Pancreas (tissue), 10 donors: ENCODE measurements around the gene CLIP2. TPM values are rescaled to one million over a fixed set of nuclear protein-coding genes. Genes with fewer than 3 reads are reported as not detected.
A peak's percentile ranks its signal among the peaks of the same experiment; 100 is the strongest.

Source experiments
- ATAC-seq, 4 donors: fragments of 200-7000 bp; cut with Tn5 transposase; one replicate each; pipeline versions ENCODE4 v1.8.0 to v1.9.1; 2020; ENCODE audit warnings: mild to moderate bottlenecking in 4 of 4, moderate library complexity in 4 of 4
- DNase-seq, 6 donors: peaks; one replicate each; pipeline ENCODE4 v3.0.0-alpha.2; 2020
- FAIRE-seq: peaks from 2 replicates; lab custom pipeline; 2012; peaks lifted over from hg19 to GRCh38; lab: Jason Lieb, UNC
- H3K27ac ChIP-seq, 4 donors: fragments of 200-600 bp; sonication (generic); 1 replicate in 3 of 4; 2 replicates in 1 of 4; pipeline versions ENCODE4 v1.5.0 to v1.8.0; 2020
- H3K27me3 ChIP-seq, 4 donors: fragments of 200-600 bp; one replicate each; pipeline ENCODE4 v1.8.0; 2021
- H3K36me3 ChIP-seq, 3 donors: fragments of 200-600 bp; sonication (generic) in 1 of 3; one replicate each; pipeline versions ENCODE4 v1.5.0 to v1.8.0; 2020 to 2021
- H3K4me1 ChIP-seq, 3 donors: fragments of 200-600 bp; one replicate each; pipeline ENCODE4 v1.8.0; 2021
- H3K4me3 ChIP-seq, 4 donors: fragments of 200-600 bp; sonication (generic) in 2 of 4; one replicate each; pipeline versions ENCODE4 v1.5.0 to v1.8.0; 2020 to 2021
- H3K9me3 ChIP-seq, 4 donors: fragments of 200-600 bp; one replicate each; pipeline ENCODE4 v1.8.0; 2021
- WGBS, 2 donors: extraction: QIAGEN DNeasy Blood & Tissue Kit; methylation state at CpG; one replicate each; pipeline ENCODE4 v1.1.7; 2013; 5-methylcytosine and 5-hydroxymethylcytosine counted together
- intact Hi-C, 3 donors: fragments of 100-400 bp; cut with DNase I; formaldehyde crosslinking; loops; one replicate each; pipeline versions ENCODE4 v1.11.1 to v1.14.2; 2022
- polyA plus RNA-seq, 2 donors: library from polyadenylated mRNA; stranded (reverse); fragments of 200-250 nt; gene quantifications; one replicate each; pipeline ENCODE4 v1.2.3, GENCODE V29; 2013
- total RNA-seq, 6 donors: library from RNA; stranded (reverse); fragmentation: NEBNext Ultra II Directional in 4 of 6; extraction: Animal tissue kit (Norgen Biotek cat#: 25700) in 4 of 6; gene quantifications; one replicate each; pipeline versions ENCODE4 v1.2.1 to v1.2.4, GENCODE V29; 2021 to 2023
- TF ChIP-seq, protein P1 (sequence below), 4 donors: fragments of 200-600 bp; sonication (generic) in 3 of 4; IDR thresholded peaks; one replicate each; pipeline versions ENCODE4 v1.5.0 to v1.8.0; 2021; ENCODE audit warnings: antibody characterized with exemption in 4 of 4
- donor health status: healthy with polysubstance abuse.
- donor health status: DM: no; HTN: no; CAD: no; lungs with moderate emphysema.
- donor health status: DM: no; HTN: no; CAD: no.
- donor health status: control.
- donor health status: control.
- donor health status: Bipolar disorder and iron deficiency.
- donor health status: DM: yes; HTN: yes; CAD: no.
- donor health status: DM: no; HTN: no; CAD: no.
- donor health status: DM: no; HTN: no; CAD: no.
- donor health status: DM: yes; HTN: yes; CAD: no.

Gene CLIP2
- total and polyA plus RNA-seq, 8 donors, result 8.5 to 30.6 (median 20.8) TPM

DNA sequence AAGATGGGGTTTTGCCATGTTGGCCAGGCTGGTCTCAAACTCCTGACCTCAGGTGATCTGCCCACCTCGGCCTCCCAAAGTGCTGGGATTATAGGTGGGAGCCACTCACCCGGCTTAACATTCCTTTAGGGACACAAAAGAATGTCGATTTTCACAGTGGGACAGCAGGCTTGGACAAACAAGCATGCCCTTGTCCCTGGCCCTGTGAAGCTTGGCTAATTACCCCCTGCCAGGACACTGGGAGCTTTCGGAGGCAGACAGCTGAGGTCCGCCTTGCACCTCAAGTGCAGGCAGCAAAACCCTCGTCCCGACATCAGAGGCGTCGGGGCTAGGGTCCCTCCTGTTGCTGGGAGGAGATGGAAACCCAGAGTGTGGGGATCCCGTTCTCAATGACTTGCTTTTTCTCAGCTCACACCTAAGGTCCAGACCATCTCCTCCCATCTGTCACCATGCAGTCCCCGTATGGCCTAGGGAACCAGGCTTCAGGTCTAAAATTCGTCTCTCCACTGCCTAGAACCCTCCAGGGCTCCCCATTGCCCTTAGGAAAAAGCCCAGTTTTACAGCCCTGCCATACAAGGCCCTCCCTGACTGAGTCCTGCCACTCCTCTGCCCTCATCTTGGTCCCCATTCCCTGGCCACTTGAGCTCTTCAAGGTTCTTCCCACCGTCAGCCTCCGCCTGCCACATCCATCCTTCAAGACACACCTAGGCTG, 6.3 kb upstream of the CLIP2 start:
- intact Hi-C loops, result no loop called here
- Histone ChIP-seq H3K36me3 (no peaks in the 10 kb centered on the region), H3K27ac (no peak overlapping the region), H3K4me1 (peaks cover 0 to 9% (median 0%) of the 10 kb centered on the region in 3 donors), H3K4me3 (no peak overlapping the region), H3K9me3 (no peaks in the 10 kb centered on the region), H3K27me3 (no peaks in the 10 kb centered on the region)
- ATAC-seq, result no peak
- 82 to 87% methylated on average over 14 of the region's 14 CpGs for WGBS, 2 donors
- DNase-seq, result no peak
- FAIRE-seq, result no peak
- TF ChIP-seq, protein P1, sequence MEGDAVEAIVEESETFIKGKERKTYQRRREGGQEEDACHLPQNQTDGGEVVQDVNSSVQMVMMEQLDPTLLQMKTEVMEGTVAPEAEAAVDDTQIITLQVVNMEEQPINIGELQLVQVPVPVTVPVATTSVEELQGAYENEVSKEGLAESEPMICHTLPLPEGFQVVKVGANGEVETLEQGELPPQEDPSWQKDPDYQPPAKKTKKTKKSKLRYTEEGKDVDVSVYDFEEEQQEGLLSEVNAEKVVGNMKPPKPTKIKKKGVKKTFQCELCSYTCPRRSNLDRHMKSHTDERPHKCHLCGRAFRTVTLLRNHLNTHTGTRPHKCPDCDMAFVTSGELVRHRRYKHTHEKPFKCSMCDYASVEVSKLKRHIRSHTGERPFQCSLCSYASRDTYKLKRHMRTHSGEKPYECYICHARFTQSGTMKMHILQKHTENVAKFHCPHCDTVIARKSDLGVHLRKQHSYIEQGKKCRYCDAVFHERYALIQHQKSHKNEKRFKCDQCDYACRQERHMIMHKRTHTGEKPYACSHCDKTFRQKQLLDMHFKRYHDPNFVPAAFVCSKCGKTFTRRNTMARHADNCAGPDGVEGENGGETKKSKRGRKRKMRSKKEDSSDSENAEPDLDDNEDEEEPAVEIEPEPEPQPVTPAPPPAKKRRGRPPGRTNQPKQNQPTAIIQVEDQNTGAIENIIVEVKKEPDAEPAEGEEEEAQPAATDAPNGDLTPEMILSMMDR (IDR thresholded peaks at IDR 0.05), result no peak

DNA sequence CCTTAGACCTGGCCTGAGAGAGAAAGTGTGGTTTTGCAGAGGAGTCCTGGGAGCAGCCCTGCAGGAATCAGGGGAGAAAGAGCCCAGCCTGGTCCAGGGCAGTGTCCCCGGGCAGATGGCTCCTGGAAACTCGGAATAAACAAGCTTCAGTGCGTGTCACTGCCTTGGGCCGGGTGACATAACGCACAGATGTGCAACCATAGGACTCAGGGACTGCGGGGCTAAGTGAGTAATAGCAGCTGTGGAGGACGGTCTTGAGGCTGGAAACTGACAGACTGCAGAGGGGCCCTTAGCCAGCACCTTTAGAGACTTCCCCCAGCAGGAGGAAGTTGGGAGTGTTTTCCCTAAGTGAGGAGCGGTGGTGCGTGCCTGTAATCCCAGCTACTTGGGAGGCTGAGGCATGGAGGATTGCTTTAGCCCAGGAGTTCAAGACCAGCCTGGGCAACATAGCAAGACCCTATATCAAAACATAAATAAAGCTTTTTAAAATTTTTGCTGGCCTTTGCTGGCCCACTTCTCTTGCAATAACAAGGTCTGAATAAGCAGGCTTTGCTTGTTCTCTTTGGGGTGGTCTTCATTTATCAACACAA, 5.3 kb upstream of the CLIP2 start:
- DNase-seq (no peak), FAIRE-seq (no peak), ATAC-seq (no peak)
- 85 to 90% methylated on average over 9 of the region's 9 CpGs for WGBS, 2 donors
- Histone ChIP-seq H3K27me3 (no peaks in the 10 kb centered on the region), H3K9me3 (no peaks in the 10 kb centered on the region), H3K4me3 (no peak overlapping the region), H3K36me3 (no peaks in the 10 kb centered on the region), H3K27ac (peak overlapping the region in 1 of 4 donors; percentile 28), H3K4me1 (peaks cover 0 to 9% (median 0%) of the 10 kb centered on the region in 3 donors)
- TF ChIP-seq, protein P1 (IDR thresholded peaks at IDR 0.05), result no peak
- intact Hi-C loops, result no loop called here

DNA sequence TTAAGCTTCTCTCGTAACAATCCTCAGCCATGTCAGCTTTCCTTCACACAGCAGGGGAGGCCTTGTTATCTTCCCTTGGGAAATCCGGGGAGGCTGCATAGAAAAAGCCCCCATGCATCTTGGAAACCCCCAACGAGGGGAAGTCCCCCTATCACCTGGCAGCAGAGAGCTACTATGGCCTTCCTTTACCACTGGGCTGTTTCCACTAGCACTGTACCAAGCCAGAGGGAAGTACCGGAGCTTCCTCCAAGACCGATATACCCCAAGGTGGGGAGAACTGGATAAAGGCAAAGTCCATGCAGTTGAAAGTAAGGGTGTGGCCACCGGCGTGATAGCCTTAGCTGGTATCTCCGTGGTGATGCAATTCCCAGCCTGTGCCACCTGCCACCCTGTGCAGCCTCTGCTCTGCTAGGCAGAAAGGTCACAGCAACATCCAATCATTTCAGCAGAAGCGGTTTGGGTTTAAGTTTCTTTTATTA, 4.4 kb upstream of the CLIP2 start:
- peak; percentile 43 to 61 (median 52) for ATAC-seq

DNA sequence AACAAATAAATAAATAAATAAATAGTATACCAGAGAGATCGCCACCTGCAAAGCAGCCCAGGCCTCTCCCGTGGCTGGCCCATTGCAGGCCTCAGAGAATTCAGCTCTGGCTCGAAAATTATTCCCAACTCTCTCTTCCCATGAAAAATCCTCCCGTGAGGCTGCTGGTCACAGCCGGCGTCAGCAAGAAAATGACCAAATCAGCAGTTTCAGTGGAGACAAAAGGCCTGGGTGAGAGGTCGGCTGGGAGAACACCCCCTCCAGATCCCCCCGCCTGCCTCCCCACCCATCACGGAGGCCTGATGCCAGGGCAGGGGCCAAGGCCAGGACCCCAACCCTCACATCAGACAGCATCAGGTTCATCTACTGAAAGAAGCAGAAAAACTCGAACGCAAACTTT, 3.1 kb upstream of the CLIP2 start:
- peaks cover 0 to 10% (median 0%) of the 10 kb centered on the region in 3 donors for H3K4me1 ChIP-seq
- FAIRE-seq (no peak), DNase-seq (no peak), ATAC-seq (no peak)
- H3K9me3 ChIP-seq, result no peaks in the 10 kb centered on the region
- H3K36me3 ChIP-seq, result no peaks in the 10 kb centered on the region
- WGBS, 2 donors, result 87 to 88% methylated on average over 11 of the region's 11 CpGs
- H3K4me3 ChIP-seq, result no peak overlapping the region
- no peaks in the 10 kb centered on the region for H3K27me3 ChIP-seq
- intact Hi-C loops, result no loop called here
- TF ChIP-seq, protein P1 (IDR thresholded peaks at IDR 0.05), result no peak
- H3K27ac ChIP-seq, result no peak overlapping the region

More for the DNA sequence above, 4.4 kb upstream of the CLIP2 start:
- TF ChIP-seq, protein P1 (IDR thresholded peaks at IDR 0.05), result no peak
- intact Hi-C loops, result no loop called here
- peak in 2 of 6 donors; percentile 49 to 59 for DNase-seq
- Histone ChIP-seq H3K4me1 (peaks cover 0 to 9% (median 0%) of the 10 kb centered on the region in 3 donors), H3K27ac (peak overlapping the region in 2 of 4 donors; percentile 28 to 37), H3K27me3 (no peaks in the 10 kb centered on the region), H3K36me3 (no peaks in the 10 kb centered on the region), H3K9me3 (no peaks in the 10 kb centered on the region), H3K4me3 (no peak overlapping the region)
- 13 to 16% methylated on average over 9 of the region's 9 CpGs for WGBS, 2 donors
- FAIRE-seq, result no peak
